ENCODE data around the gene SPEM2.

DNA sequence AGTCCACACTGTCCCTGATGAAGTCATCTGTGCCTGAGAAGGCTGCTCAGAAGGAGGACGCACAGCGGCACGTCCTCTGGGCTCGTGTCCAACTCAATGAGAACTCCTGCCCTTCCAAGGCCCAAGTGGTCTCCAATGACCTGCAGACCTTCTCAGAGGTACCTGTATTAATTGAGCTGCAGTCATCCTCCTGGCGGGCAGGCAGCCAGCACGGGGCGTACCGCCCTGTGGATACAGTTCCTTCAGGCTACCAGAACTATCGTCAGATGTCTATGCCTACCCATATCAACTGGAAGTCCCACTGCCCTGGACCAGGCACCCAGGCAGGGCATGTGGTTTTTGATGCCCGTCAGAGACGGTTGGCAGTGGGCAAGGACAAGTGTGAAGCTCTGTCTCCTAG is 6.9 kb downstream of the SPEM2 start:
- no peak for TF ChIP-seq CTCF (IDR thresholded peaks at IDR 0.05)
- TF ChIP-seq POLR2A (IDR thresholded peaks at IDR 0.05), result no peak

All from thyroid gland (tissue), 4 donors.